Measurements from ENCODE around the gene PNLIPRP1. TPM values are rescaled to one million over a fixed set of nuclear protein-coding genes. Genes with fewer than 3 reads are reported as not detected.

PNLIPRP1 gene
- total RNA-seq, 1 experiment from 2014 or later, result not detected

DNA sequence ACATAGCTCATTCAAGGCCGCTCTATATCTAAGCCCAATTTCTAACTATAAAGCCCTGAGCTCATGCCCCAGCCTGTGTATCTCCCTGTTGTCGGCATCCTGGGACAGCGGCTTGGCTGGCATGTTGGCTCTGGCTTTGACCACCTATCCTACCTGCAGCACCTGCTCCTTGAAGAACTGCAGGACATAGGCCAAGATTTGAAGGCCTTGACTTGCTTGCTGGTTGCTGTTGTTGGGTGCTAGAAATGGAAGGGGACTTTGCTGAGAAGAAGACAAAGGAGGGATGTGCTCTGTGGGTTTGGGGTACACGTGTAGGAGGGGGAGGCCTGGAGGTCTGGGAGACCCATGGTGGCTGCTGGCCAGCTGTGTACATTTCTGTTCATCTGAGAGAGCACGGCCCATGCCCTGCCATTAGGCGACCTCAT, 41.1 kb downstream of the PNLIPRP1 start:
- DNase-seq, result no peak
- Histone ChIP-seq H3K9me3 (ENCODE audit: low read length) (no peaks in the 10 kb centered on the region), H3K27ac (ENCODE audit: low read length) (no peak overlapping the region)

DNA sequence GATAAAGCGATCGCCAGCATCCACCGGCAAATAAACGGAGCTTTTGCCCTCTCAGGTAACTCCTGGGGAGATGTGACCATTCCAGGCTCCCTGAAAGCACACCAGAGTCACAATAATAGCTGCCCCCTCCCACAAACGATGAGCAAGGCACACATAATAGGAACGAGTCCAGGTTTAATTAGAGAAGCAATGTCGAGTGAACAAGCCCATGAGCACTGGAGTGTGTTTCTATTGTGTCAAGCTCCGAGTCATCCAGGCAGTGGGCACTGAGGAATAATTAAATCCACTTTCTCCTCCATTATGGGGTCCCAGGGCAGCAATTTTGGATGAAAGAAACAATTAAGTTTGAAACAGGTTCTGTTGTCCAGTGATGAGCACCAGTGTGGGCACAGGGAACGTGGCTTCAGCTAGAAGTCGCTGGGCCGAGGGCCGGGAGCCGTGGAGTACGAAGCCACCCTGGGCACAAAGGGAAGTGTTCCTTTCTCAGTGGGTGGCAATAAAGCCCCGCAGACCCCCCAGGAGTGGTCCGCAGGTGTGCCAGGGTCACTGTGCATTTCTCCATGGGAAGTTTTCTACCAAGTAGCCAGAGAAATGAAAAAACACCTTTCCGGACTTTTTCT, 41.9 kb downstream of the PNLIPRP1 start:
- H2AFZ ChIP-seq (ENCODE audit: low read length), result no peak overlapping the region
- no peaks in the 10 kb centered on the region for H3K4me1 ChIP-seq (ENCODE audit: low read length)
- H3K4me3 ChIP-seq (ENCODE audit: low read length), result no peak overlapping the region
- no peaks in the 10 kb centered on the region for H4K20me1 ChIP-seq (ENCODE audit: insufficient read depth, low read depth, low read length)
- H3K9ac ChIP-seq (ENCODE audit: low read length), result no peak overlapping the region
- no peaks in the 10 kb centered on the region for H3K79me2 ChIP-seq (ENCODE audit: low read length)
- no peaks in the 10 kb centered on the region for H3K27me3 ChIP-seq (ENCODE audit: low read length)
- no peak overlapping the region for H3K4me2 ChIP-seq (ENCODE audit: low read depth, low read length, poor library complexity, severe bottlenecking)
- no peak overlapping the region for H3K27ac ChIP-seq (ENCODE audit: low read length)
- DNase-seq, result no peak
- H3K9me2 ChIP-seq (replicated peaks; ENCODE audit: insufficient read depth, low read length), result no peaks in the 10 kb centered on the region
- H3K36me3 ChIP-seq (ENCODE audit: insufficient read depth, low read length), result no peaks in the 10 kb centered on the region
- no peaks in the 10 kb centered on the region for H3K9me3 ChIP-seq (ENCODE audit: low read length)

More for the DNA sequence above, 41.1 kb downstream of the PNLIPRP1 start:
- no peaks in the 10 kb centered on the region for H3K27me3 ChIP-seq (ENCODE audit: low read length)
- H3K4me1 ChIP-seq (ENCODE audit: low read length), result no peaks in the 10 kb centered on the region
- H4K20me1 ChIP-seq (ENCODE audit: insufficient read depth, low read depth, low read length), result no peaks in the 10 kb centered on the region
- H3K79me2 ChIP-seq (ENCODE audit: low read length), result no peaks in the 10 kb centered on the region
- no peak overlapping the region for H3K9ac ChIP-seq (ENCODE audit: low read length)
- H3K9me2 ChIP-seq (replicated peaks; ENCODE audit: insufficient read depth, low read length), result no peaks in the 10 kb centered on the region
- H3K36me3 ChIP-seq (ENCODE audit: insufficient read depth, low read length), result no peaks in the 10 kb centered on the region
- no peak overlapping the region for H3K4me2 ChIP-seq (ENCODE audit: low read depth, low read length, poor library complexity, severe bottlenecking)
- no peak overlapping the region for H3K4me3 ChIP-seq (ENCODE audit: low read length)
- no peak overlapping the region for H2AFZ ChIP-seq (ENCODE audit: low read length)

DNA sequence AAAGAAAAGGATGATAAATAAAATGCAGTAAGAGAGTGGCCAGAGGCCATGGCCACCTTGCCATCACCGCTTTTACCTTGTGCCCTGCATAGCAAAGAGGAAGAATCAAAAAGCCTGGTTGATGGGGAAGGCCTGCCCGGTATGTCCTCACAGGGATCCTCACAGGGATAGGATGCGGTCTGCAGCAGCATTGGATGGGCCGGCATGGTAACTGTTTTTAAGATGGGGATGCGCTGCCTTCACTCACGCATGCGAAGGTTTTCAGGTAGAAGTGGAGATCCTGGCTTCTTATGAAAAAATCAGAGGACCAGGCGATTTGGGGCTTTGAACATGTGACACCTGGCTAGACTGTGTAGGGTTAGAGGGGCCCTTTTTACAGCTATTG, 42.4 kb downstream of the PNLIPRP1 start:
- Histone ChIP-seq H4K20me1 (ENCODE audit: insufficient read depth, low read depth, low read length) (no peaks in the 10 kb centered on the region), H3K79me2 (ENCODE audit: low read length) (no peaks in the 10 kb centered on the region), H2AFZ (ENCODE audit: low read length) (no peak overlapping the region), H3K27ac (ENCODE audit: low read length) (no peak overlapping the region), H3K4me2 (ENCODE audit: low read depth, low read length, poor library complexity, severe bottlenecking) (no peak overlapping the region), H3K9me3 (ENCODE audit: low read length) (no peaks in the 10 kb centered on the region), H3K27me3 (ENCODE audit: low read length) (no peaks in the 10 kb centered on the region), H3K36me3 (ENCODE audit: insufficient read depth, low read length) (no peaks in the 10 kb centered on the region), H3K9ac (ENCODE audit: low read length) (no peak overlapping the region), H3K4me3 (ENCODE audit: low read length) (no peak overlapping the region), H3K4me1 (ENCODE audit: low read length) (no peaks in the 10 kb centered on the region), H3K9me2 (replicated peaks; ENCODE audit: insufficient read depth, low read length) (no peaks in the 10 kb centered on the region)
- no peak for DNase-seq

DNA sequence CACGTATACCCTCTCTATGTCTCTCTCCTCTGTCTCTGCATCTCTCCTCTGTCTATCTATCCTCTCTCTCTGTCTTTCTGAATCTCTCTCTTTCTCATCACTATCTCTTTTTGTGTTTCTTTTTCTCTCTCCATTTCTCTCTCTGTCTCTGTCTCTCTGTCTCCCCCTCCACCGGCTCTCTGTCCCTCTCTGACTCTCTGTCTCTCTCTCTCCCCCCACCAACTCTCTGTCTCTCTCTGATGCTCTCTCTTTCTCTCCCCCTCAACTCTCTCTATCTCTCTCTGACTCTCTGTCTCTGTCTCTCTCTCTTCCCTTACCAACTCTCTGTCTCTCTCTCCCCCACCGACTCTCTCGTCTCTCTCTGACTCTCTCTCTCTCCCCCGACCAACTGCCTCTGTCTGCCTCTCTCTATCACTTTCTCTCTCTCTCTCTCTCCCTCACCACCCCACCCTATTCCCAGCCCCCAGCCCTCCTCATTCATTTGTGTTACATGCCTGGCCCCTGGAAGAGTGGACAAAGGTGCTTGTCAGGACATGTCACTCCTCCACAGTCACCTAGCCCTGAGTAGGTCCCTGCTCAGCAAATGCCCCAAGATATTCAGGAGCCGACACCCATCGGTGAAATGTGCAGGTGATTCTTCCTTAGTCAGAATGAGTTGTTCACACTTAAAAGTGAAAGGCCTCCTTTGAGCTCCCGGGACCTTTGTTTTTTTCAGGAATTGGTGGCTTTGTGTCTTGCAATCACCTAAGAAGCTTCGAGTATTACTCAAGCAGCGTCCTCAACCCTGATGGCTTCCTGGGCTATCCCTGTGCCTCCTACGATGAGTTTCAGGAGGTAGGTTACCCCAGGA, 43.6 kb downstream of the PNLIPRP1 start:
- no peak overlapping the region for H3K4me3 ChIP-seq (ENCODE audit: low read length)
- no peak overlapping the region for H3K27ac ChIP-seq (ENCODE audit: low read length)
- no peaks in the 10 kb centered on the region for H3K9me2 ChIP-seq (replicated peaks; ENCODE audit: insufficient read depth, low read length)
- H3K36me3 ChIP-seq (ENCODE audit: insufficient read depth, low read length), result no peaks in the 10 kb centered on the region
- no peaks in the 10 kb centered on the region for H3K4me1 ChIP-seq (ENCODE audit: low read length)
- no peaks in the 10 kb centered on the region for H3K27me3 ChIP-seq (ENCODE audit: low read length)
- no peak overlapping the region for H3K9ac ChIP-seq (ENCODE audit: low read length)
- no peak for DNase-seq
- H4K20me1 ChIP-seq (ENCODE audit: insufficient read depth, low read depth, low read length), result no peaks in the 10 kb centered on the region
- H2AFZ ChIP-seq (ENCODE audit: low read length), result no peak overlapping the region
- no peaks in the 10 kb centered on the region for H3K79me2 ChIP-seq (ENCODE audit: low read length)
- no peak overlapping the region for H3K4me2 ChIP-seq (ENCODE audit: low read depth, low read length, poor library complexity, severe bottlenecking)
- no peaks in the 10 kb centered on the region for H3K9me3 ChIP-seq (ENCODE audit: low read length)

DNA sequence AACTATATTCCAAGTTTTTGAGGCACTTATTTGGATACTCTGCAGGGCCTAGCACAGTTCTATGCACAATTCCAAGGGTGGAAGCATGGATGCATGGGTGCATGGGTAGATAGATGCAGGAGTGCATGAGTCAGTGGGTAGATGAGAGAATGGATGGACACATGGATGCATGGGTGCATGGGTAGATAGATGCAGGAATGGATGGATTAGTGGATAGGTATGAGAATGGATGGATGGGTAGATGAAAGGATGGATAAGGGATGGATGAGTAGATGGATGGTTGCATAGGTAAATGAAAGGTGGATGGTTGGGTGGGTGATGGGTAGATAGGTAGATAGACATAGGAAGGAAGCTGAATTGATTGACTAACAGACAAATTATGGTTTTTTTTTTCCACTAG, 45.6 kb downstream of the PNLIPRP1 start:
- Histone ChIP-seq H3K9me3 (ENCODE audit: low read length) (no peaks in the 10 kb centered on the region), H3K27ac (ENCODE audit: low read length) (no peak overlapping the region), H3K79me2 (ENCODE audit: low read length) (no peaks in the 10 kb centered on the region), H3K9me2 (replicated peaks; ENCODE audit: insufficient read depth, low read length) (no peaks in the 10 kb centered on the region), H3K4me2 (ENCODE audit: low read depth, low read length, poor library complexity, severe bottlenecking) (no peak overlapping the region), H4K20me1 (ENCODE audit: insufficient read depth, low read depth, low read length) (no peaks in the 10 kb centered on the region), H3K36me3 (ENCODE audit: insufficient read depth, low read length) (no peaks in the 10 kb centered on the region), H2AFZ (ENCODE audit: low read length) (no peak overlapping the region), H3K4me1 (ENCODE audit: low read length) (no peaks in the 10 kb centered on the region), H3K4me3 (ENCODE audit: low read length) (no peak overlapping the region), H3K27me3 (ENCODE audit: low read length) (no peaks in the 10 kb centered on the region; the same call in 1 of the 2 replicates), H3K9ac (ENCODE audit: low read length) (no peak overlapping the region)
- DNase-seq, result no peak

DNA sequence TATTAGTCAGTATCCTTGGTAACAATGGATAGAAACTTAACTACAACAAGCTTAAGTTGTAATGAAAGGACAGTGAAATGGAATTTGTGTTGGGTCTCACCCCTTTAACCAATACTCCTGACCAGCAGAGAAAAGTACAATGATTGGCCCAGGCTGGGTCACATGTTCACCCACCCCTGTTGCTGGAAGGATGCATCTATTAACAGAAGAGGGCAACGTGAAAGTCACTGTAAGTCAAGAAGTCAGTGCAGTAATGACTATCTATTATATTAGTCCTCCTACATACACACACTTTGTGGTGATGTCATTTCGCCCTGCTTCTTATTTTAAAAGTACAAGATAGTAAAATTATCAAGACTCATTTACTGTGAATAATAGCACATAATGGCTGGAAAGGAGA, 46.2 kb downstream of the PNLIPRP1 start:
- Histone ChIP-seq H2AFZ (ENCODE audit: low read length) (no peak overlapping the region), H3K9me3 (ENCODE audit: low read length) (no peaks in the 10 kb centered on the region), H3K9me2 (replicated peaks; ENCODE audit: insufficient read depth, low read length) (no peaks in the 10 kb centered on the region), H3K4me2 (ENCODE audit: low read depth, low read length, poor library complexity, severe bottlenecking) (no peak overlapping the region), H3K4me3 (ENCODE audit: low read length) (no peak overlapping the region), H3K79me2 (ENCODE audit: low read length) (no peaks in the 10 kb centered on the region), H3K4me1 (ENCODE audit: low read length) (no peaks in the 10 kb centered on the region), H4K20me1 (ENCODE audit: insufficient read depth, low read depth, low read length) (no peaks in the 10 kb centered on the region), H3K27me3 (ENCODE audit: low read length) (no peaks in the 10 kb centered on the region; the same call in 1 of the 2 replicates), H3K9ac (ENCODE audit: low read length) (no peak overlapping the region), H3K27ac (ENCODE audit: low read length) (no peak overlapping the region), H3K36me3 (ENCODE audit: insufficient read depth, low read length) (no peaks in the 10 kb centered on the region)
- no peak for DNase-seq

DNA sequence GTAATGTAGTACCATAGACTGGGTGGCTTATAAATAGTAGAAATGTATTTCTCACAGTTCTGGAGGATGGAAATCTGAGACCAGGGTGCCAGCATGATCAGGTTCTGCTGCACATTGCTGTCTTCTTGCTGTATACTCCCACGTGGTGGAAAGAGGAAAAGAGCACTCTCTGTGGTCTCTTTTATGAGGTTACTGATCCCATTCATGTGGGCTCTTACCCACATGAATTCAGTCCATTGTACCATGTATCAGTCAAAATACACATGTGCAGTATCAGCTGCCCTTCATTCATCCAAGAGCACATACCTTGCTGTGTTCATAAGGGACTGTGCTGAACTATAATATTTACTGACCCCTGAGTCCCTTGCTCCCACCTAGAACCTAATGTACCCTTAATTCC, 47.1 kb downstream of the PNLIPRP1 start:
- H3K4me1 ChIP-seq (ENCODE audit: low read length), result no peaks in the 10 kb centered on the region
- H3K36me3 ChIP-seq (ENCODE audit: insufficient read depth, low read length), result no peaks in the 10 kb centered on the region
- H4K20me1 ChIP-seq (ENCODE audit: insufficient read depth, low read depth, low read length), result no peaks in the 10 kb centered on the region
- no peaks in the 10 kb centered on the region for H3K9me3 ChIP-seq (ENCODE audit: low read length)
- H3K27me3 ChIP-seq (ENCODE audit: low read length), result no peaks in the 10 kb centered on the region; the same call in 1 of the 2 replicates
- DNase-seq, result no peak
- no peak overlapping the region for H3K9ac ChIP-seq (ENCODE audit: low read length)
- no peak overlapping the region for H2AFZ ChIP-seq (ENCODE audit: low read length)
- H3K4me2 ChIP-seq (ENCODE audit: low read depth, low read length, poor library complexity, severe bottlenecking), result no peak overlapping the region
- H3K9me2 ChIP-seq (replicated peaks; ENCODE audit: insufficient read depth, low read length), result no peaks in the 10 kb centered on the region
- no peak overlapping the region for H3K4me3 ChIP-seq (ENCODE audit: low read length)
- no peak overlapping the region for H3K27ac ChIP-seq (ENCODE audit: low read length)
- no peaks in the 10 kb centered on the region for H3K79me2 ChIP-seq (ENCODE audit: low read length)

DNA sequence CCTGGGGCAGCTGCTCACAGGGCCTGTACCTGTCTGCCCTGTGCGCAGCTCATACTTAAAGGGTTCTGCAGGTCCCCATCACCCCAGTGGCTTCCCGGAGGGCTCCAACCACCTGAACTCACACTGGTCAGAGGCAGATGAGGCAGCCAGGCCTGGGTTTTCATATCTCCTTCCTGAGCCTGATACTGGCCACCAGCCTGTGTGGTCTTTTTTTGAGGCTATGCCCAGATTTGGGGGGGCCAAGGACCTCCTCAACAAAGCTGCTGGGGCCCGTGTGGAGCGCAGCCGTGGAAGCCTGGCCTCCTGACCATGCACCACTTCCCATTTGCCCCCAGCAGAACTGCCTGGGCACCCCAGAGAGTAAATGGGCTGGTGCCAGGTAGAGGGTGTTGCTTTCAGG, 55.7 kb downstream of the PNLIPRP1 start:
- Histone ChIP-seq H3K9me3 (ENCODE audit: low read length) (no peaks in the 10 kb centered on the region), H3K36me3 (ENCODE audit: insufficient read depth, low read length) (no peaks in the 10 kb centered on the region), H3K9ac (ENCODE audit: low read length) (no peak overlapping the region), H4K20me1 (ENCODE audit: insufficient read depth, low read depth, low read length) (no peaks in the 10 kb centered on the region), H3K27me3 (ENCODE audit: low read length) (no peaks in the 10 kb centered on the region), H2AFZ (ENCODE audit: low read length) (no peak overlapping the region), H3K4me2 (ENCODE audit: low read depth, low read length, poor library complexity, severe bottlenecking) (no peak overlapping the region), H3K4me1 (ENCODE audit: low read length) (no peaks in the 10 kb centered on the region), H3K4me3 (ENCODE audit: low read length) (no peak overlapping the region), H3K27ac (ENCODE audit: low read length) (no peak overlapping the region), H3K79me2 (ENCODE audit: low read length) (no peaks in the 10 kb centered on the region), H3K9me2 (replicated peaks; ENCODE audit: insufficient read depth, low read length) (no peaks in the 10 kb centered on the region)
- DNase-seq, result no peak
